IMR-90 (cell line): Measurements from ENCODE around the gene HMGB2. TPM values are rescaled to one million over a fixed set of nuclear protein-coding genes. Genes with fewer than 3 reads are reported as not detected.

ENCODE experiments used
- ATAC-seq: fragments of 200-7000 bp; cut with Tn5 transposase; 2 replicates; pipeline ENCODE4 v1.9.1; 2020; ENCODE audit warnings: low read depth, mild to moderate bottlenecking, moderate library complexity
- BruUV-seq: library from RNA; stranded (reverse); fragments of 400-500 nt; replicated peaks from 2 replicates; lab custom pipeline; 2021; lab: Mats Ljungman, UMichigan
- CTCF ChIA-PET: fragments of 300-600 bp; formaldehyde crosslinking; extraction: SDS; loops from one replicate; lab custom pipeline; 2021; ENCODE audit warnings: antibody characterized with exemption; lab: Yijun Ruan, JAX
- POLR2A ChIA-PET: fragments of 300-600 bp; sonication (Branson Sonifier 250); formaldehyde crosslinking; loops from one replicate; lab custom pipeline; 2022; ENCODE audit warnings: antibody characterized with exemption; ENCODE audit not compliant: unreplicated experiment; lab: Charles Lee
- DNase-seq: peaks from one replicate; pipeline ENCODE4 v3.0.0; 2013
- H2AFZ ChIP-seq: replicated peaks from 2 replicates; pipeline ENCODE3; 2013; ENCODE audit warnings: low read length, mild to moderate bottlenecking; ENCODE audit not compliant: poor library complexity
- H2AK5ac ChIP-seq: 2 replicates; pipeline ENCODE4 v1.6.1; 2013; ENCODE audit warnings: low read depth, low read length, inconsistent platforms
- H2AK9ac ChIP-seq: replicated peaks from 2 replicates; pipeline ENCODE3; 2013; ENCODE audit warnings: mild to moderate bottlenecking, low read depth, low read length, moderate library complexity; ENCODE audit not compliant: poor library complexity
- H2BK120ac ChIP-seq: 2 replicates; pipeline ENCODE4 v1.6.1; 2013; ENCODE audit warnings: low read depth, low read length, inconsistent platforms
- H2BK15ac ChIP-seq: 3 replicates; pipeline ENCODE4 v1.6.1; 2013; ENCODE audit warnings: low read depth, low read length, inconsistent platforms
- H2BK20ac ChIP-seq: 2 replicates; pipeline ENCODE4 v1.6.1; 2013; ENCODE audit warnings: low read depth, mild to moderate bottlenecking, inconsistent platforms, low read length, moderate library complexity
- H2BK5ac ChIP-seq: 2 replicates; pipeline ENCODE4 v1.6.1; 2013; ENCODE audit warnings: mild to moderate bottlenecking, low read depth, low read length, inconsistent platforms; ENCODE audit not compliant: poor library complexity, severe bottlenecking
- H3K14ac ChIP-seq: replicated peaks from 2 replicates; pipeline ENCODE4 v1.6.1; 2013; ENCODE audit warnings: low read depth, low read length, inconsistent platforms
- H3K18ac ChIP-seq: 2 replicates; pipeline ENCODE4 v1.6.1; 2013; ENCODE audit warnings: low read depth, low read length, control low read depth
- H3K23ac ChIP-seq: 2 replicates; pipeline ENCODE4 v1.6.1; 2013; ENCODE audit warnings: low read depth, low read length, inconsistent platforms
- H3K27ac ChIP-seq: 2 replicates; pipeline ENCODE4 v1.5.1; 2013; ENCODE audit warnings: mild to moderate bottlenecking, control low read depth, low read length; ENCODE audit not compliant: insufficient read depth
- H3K27me3 ChIP-seq: 2 replicates; pipeline ENCODE4 v1.6.1; 2013; ENCODE audit warnings: low read length; ENCODE audit not compliant: control insufficient read depth, insufficient read depth
- H3K36me3 ChIP-seq: 2 replicates; pipeline ENCODE4 v1.6.1; 2013; ENCODE audit warnings: low read length, mixed read lengths; ENCODE audit not compliant: control insufficient read depth, insufficient read depth
- H3K4ac ChIP-seq: 2 replicates; pipeline ENCODE4 v1.6.1; 2013; ENCODE audit warnings: low read depth, low read length, inconsistent platforms
- H3K4me1 ChIP-seq: 2 replicates; pipeline ENCODE4 v1.6.1; 2013; ENCODE audit warnings: low read length, mixed read lengths; ENCODE audit not compliant: control insufficient read depth, insufficient read depth
- H3K4me2 ChIP-seq: 2 replicates; pipeline ENCODE4 v1.6.1; 2013; ENCODE audit warnings: low read depth, mild to moderate bottlenecking, control low read depth, low read length, moderate library complexity
- H3K4me3 ChIP-seq: 2 replicates; pipeline ENCODE4 v1.5.1; 2013; ENCODE audit warnings: low read depth, mild to moderate bottlenecking, control low read depth, low read length, moderate library complexity; ENCODE audit not compliant: insufficient read depth
- H3K56ac ChIP-seq: 2 replicates; pipeline ENCODE4 v1.6.1; 2013; ENCODE audit warnings: low read length, inconsistent platforms; ENCODE audit not compliant: insufficient read depth; ENCODE audit errors: extremely low read depth
- H3K79me1 ChIP-seq, 2 experiments: 2 replicates each; pipeline ENCODE4 v1.6.1; 2013; ENCODE audit warnings: low read length in 2 of 2, inconsistent platforms in 1 of 2, low read depth in 1 of 2
- H3K9ac ChIP-seq: 2 replicates; pipeline ENCODE4 v1.6.1; 2013; ENCODE audit warnings: low read depth, low read length, control low read depth
- H3K9me1 ChIP-seq: 2 replicates; pipeline ENCODE4 v1.6.1; 2013; ENCODE audit warnings: low read length, inconsistent platforms; ENCODE audit not compliant: insufficient read depth
- H3K9me3 ChIP-seq: 2 replicates; pipeline ENCODE4 v1.6.1; 2013; ENCODE audit warnings: low read length; ENCODE audit not compliant: control insufficient read depth, insufficient read depth
- H4K20me1 ChIP-seq: 2 replicates; pipeline ENCODE4 v1.6.1; 2013; ENCODE audit warnings: low read length, inconsistent platforms; ENCODE audit not compliant: insufficient read depth
- H4K5ac ChIP-seq: 2 replicates; pipeline ENCODE4 v1.6.1; 2013; ENCODE audit warnings: mild to moderate bottlenecking, low read depth, low read length, control low read depth
- H4K8ac ChIP-seq, 2 experiments: 2 replicates each; pipeline ENCODE4 v1.6.1; 2013; ENCODE audit warnings: low read depth in 2 of 2, low read length in 2 of 2, control low read depth in 1 of 2, inconsistent platforms in 1 of 2
- H4K91ac ChIP-seq: 2 replicates; pipeline ENCODE4 v1.6.1; 2013; ENCODE audit warnings: low read depth, low read length, inconsistent platforms; ENCODE audit not compliant: insufficient read depth
- MXI1 ChIP-seq: IDR thresholded peaks from 2 replicates; pipeline ENCODE4 v1.6.1; 2012; ENCODE audit warnings: low read depth, mild to moderate bottlenecking, low read length, moderate library complexity, borderline replicate concordance
- POLR2A ChIP-seq: IDR thresholded peaks from 2 replicates; pipeline ENCODE4 v1.6.1; 2012; ENCODE audit warnings: mild to moderate bottlenecking, low read depth, low read length
- RAD21 ChIP-seq: IDR thresholded peaks from 2 replicates; pipeline ENCODE4 v1.6.1; 2012; ENCODE audit warnings: low read length, improper control_type of control experiment
- RFX5 ChIP-seq: IDR thresholded peaks from 2 replicates; pipeline ENCODE4 v1.8.0; 2012; ENCODE audit warnings: low read depth, mild to moderate bottlenecking, low read length, moderate library complexity
- WGBS, 2 experiments: methylation state at CpG; one replicate each; pipeline versions ENCODE4 v1.1.5 to v1.1.7; 2013; ENCODE audit warnings: missing lambda C conversion rate in 2 of 2; ENCODE audit not compliant: insufficient read length in 1 of 2; ENCODE audit errors: extremely low coverage in 2 of 2; 5-methylcytosine and 5-hydroxymethylcytosine counted together
- dilution Hi-C: fragments of 300-500 bp; cut with HindIII; formaldehyde crosslinking; loops from one replicate; pipeline ENCODE4 v1.14.3; 2018; ENCODE audit warnings: low sequenced_read_pairs; ENCODE audit not compliant: unreplicated experiment
- in situ Hi-C: fragments of 300-500 bp; cut with MboI; formaldehyde crosslinking; loops from 3 replicates; pipeline ENCODE4 v1.14.3; 2019; ENCODE audit warnings: low sequenced_read_pairs, inconsistent platforms, mixed read lengths
- intact Hi-C: fragments of 100-400 bp; cut with micrococcal nuclease; formaldehyde crosslinking; loops from 2 replicates; pipeline ENCODE4 v1.10.0; 2022
- polyA plus RNA-seq, 3 experiments: library from polyadenylated mRNA; depleted of rRNA; stranded (reverse); fragments of >200 nt; gene quantifications; 2 replicates each; pipeline ENCODE4 v1.2.3, GENCODE V29; 2012; ENCODE audit warnings: low replicate concordance in 1 of 3
- total RNA-seq: library from RNA; depleted of rRNA; stranded (reverse); fragments of >200 nt; gene quantifications from 2 replicates; pipeline ENCODE4 v1.2.3, GENCODE V29; 2012

HMGB2 gene
- total and polyA plus RNA-seq, 2 of the 4 experiments (the other 2 are of a cell fraction), result 49.3 to 106 TPM

DNA sequence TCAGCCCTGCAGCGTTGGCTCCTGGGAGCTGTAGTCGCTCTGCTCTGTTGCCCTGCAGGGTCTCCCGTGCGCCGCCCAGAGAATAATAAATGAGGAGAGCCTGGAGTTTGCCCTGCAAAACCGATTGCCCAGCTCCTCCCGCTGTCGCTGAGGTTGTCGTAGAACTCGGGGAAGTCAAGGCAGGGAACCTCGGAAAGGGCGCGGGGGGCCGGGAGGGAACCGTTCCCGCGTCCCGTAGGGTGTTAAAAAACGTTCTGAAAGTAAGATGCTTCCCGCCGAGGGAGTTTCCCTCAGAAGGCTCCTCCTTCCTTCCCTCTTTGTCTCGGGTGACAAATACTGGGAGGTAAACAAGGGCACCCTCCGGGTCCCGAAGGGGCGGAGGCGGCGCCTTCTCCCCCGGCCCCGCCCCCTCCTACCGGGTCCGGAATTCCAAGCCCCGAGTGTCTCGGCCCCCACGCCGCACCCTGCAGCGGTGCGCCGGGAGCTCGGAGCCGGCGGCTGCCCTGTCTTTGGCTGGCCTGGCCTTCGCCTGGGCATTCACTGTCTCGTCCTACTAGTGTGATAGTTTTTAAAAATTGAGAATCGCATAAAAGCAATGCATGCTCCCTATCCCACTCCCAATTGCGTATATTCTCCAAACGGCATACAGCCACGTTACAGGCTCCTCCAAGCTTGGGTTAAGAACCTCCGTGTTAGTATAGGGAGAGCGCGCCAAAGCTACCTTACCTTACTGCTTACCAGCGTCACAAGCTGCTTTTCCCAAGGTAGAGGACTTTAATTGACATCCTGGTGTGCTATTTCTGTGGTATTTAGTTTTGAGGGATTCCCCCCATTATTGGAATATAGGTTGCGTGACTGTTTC is 964 bp upstream of the HMGB2 start:
- Histone ChIP-seq H3K79me1 (peaks cover 0 to 4% of the 10 kb centered on the region in 2 experiments; a peak in 3 of 4 replicates), H3K27me3 (no peaks in the 10 kb centered on the region), H3K14ac (peak overlapping the region; percentile 72; the same call in 1 of the 2 replicates), H2BK15ac (peak overlapping the region; percentile 61; the same call in 2 of the 3 replicates), H2AK5ac (peak overlapping the region; percentile 74; the same call in 1 of the 2 replicates), H3K4me2 (peak overlapping the region; percentile 90), H4K5ac (peak overlapping the region; percentile 36; the same call in 1 of the 2 replicates), H3K4me1 (no peaks in the 10 kb centered on the region), H3K9me3 (no peaks in the 10 kb centered on the region), H2BK5ac (peak overlapping the region; percentile 56), H3K9me1 (no peaks in the 10 kb centered on the region; the same call in 1 of the 2 replicates), H2BK120ac (peak overlapping the region; percentile 60), H2AFZ (peak overlapping the region; percentile 93), H3K56ac (peak overlapping the region; percentile 85), H4K20me1 (no peaks in the 10 kb centered on the region), H2BK20ac (no peak overlapping the region), H3K27ac (peak overlapping the region; percentile 54), H3K4me3 (peak overlapping the region; percentile 65), H4K8ac (peak overlapping the region; percentile 46 to 82), H3K9ac (peak overlapping the region; percentile 81), H2AK9ac (peak overlapping the region; percentile 92), H3K36me3 (peaks cover 3% of the 10 kb centered on the region), H4K91ac (peak overlapping the region; percentile 69), H3K18ac (no peak overlapping the region), H3K23ac (peak overlapping the region; percentile 93), H3K4ac (peak overlapping the region; percentile 78)
- ATAC-seq (peak; percentile 57), DNase-seq (peak; percentile 70)
- intact Hi-C loops (loop anchor here (1.0 to 5.0 kb wide), 3 partner anchors 35 to 154 kb away; partner anchors contain the start of gene SAP30), in situ Hi-C loops (no loop called here), dilution Hi-C loops (no loop called here)
- POLR2A ChIA-PET, result interaction anchor here (0.6 to 1.2 kb wide), 6 partner anchors 11 to 39 kb away, joined by 3 to 5 read pairs (median 4); partner anchors contain the start of gene SAP30
- CTCF ChIA-PET, result interaction anchor here (1.1 kb wide), 1 partner anchor 26 kb away, joined by 3 read pairs; no protein-coding TSS in a partner anchor
- BruUV-seq, result no TSS peak
- TF ChIP-seq RAD21 (no peak), MXI1 (0 out of 2 replicates have a peak, but pooled peaks have one; percentile 9), POLR2A (peak; percentile 42; the same call in 1 of the 2 replicates), RFX5 (no peak)
- WGBS, 2 experiments, result 0% methylated on average over 5 of the region's 52 CpGs; no CpG with 5 or more reads in 1 of the 2 experiments
